ENCODE data around the gene KCNIP4.

The KCNIP4 gene

DNA sequence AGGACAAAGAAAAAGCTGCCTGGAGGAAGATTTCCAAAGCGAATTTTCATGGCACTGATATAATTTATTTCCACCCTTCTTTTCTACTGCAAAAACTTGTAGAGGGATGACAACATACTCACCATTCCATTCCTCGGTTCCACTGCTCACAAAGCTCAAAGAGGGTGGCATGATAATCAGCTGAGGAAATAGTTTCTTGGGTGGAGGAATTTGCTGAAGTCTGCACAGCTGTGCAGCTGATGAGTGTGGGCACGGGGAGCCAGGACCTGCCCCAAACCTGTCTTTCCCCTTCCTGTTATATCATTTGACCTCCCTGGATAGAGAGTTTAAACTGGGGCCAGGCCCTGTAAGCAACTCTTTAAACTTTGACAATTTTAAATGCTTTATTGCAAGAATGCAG, 1087.7 kb downstream of the KCNIP4 start:
- DNase-seq (ENCODE audit: low read depth in 1 of 2, low spot score in 1 of 2), result no peak
- Histone ChIP-seq H3K4me3 (replicated peaks; ENCODE audit: insufficient read depth, low read length) (no peak overlapping the region), H3K27ac (replicated peaks) (no peak overlapping the region), H3K27me3 (ENCODE audit: insufficient read depth, poor library complexity, severe bottlenecking) (no peaks in the 10 kb centered on the region)
- TF ChIP-seq, protein P1, sequence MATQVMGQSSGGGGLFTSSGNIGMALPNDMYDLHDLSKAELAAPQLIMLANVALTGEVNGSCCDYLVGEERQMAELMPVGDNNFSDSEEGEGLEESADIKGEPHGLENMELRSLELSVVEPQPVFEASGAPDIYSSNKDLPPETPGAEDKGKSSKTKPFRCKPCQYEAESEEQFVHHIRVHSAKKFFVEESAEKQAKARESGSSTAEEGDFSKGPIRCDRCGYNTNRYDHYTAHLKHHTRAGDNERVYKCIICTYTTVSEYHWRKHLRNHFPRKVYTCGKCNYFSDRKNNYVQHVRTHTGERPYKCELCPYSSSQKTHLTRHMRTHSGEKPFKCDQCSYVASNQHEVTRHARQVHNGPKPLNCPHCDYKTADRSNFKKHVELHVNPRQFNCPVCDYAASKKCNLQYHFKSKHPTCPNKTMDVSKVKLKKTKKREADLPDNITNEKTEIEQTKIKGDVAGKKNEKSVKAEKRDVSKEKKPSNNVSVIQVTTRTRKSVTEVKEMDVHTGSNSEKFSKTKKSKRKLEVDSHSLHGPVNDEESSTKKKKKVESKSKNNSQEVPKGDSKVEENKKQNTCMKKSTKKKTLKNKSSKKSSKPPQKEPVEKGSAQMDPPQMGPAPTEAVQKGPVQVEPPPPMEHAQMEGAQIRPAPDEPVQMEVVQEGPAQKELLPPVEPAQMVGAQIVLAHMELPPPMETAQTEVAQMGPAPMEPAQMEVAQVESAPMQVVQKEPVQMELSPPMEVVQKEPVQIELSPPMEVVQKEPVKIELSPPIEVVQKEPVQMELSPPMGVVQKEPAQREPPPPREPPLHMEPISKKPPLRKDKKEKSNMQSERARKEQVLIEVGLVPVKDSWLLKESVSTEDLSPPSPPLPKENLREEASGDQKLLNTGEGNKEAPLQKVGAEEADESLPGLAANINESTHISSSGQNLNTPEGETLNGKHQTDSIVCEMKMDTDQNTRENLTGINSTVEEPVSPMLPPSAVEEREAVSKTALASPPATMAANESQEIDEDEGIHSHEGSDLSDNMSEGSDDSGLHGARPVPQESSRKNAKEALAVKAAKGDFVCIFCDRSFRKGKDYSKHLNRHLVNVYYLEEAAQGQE (IDR thresholded peaks at IDR 0.05; ENCODE audit: insufficient replicate concordance, low read depth), result no peak
- no peak for TF ChIP-seq POLR2AphosphoS5 (IDR thresholded peaks at IDR 0.05; ENCODE audit: low read depth)

DNA sequence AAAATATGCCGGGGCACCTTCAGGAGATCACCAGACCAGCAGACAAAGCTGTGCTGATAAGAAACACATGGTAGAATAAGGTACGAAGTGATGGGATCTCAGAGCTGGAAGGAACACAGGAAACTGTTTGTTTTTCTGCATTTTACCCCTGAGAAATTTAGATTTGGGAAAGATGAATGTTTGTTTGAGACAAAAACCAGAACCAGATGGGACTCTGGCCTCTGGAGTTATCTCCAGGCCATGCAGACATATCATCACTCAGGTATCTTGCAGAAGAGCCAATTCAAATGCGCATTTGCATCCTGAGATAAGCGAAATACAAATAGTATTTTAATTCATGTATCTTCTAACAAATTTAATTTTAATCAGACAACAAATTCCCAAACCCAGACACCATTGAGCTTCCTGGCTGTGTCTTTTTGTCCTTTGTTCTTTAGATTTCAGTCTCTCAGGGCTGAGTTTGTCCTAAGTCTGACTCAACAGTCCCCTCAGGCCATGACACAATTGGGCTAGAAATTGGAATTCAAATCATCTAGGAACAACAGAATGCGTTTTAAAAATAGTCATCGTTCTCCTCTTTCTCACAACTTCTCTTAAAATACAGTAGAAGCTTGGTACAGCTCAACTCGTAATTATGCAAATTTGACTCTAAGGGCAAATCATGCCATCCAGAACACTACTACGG, 1089.3 kb downstream of the KCNIP4 start:
- DNase-seq (ENCODE audit: low read depth in 1 of 2, low spot score in 1 of 2), result no peak
- TF ChIP-seq POLR2AphosphoS5 (IDR thresholded peaks at IDR 0.05; ENCODE audit: low read depth) (no peak), SPI1 (IDR thresholded peaks at IDR 0.05; ENCODE audit: borderline replicate concordance, low read depth) (no peak), GABPA (IDR thresholded peaks at IDR 0.05; ENCODE audit: low read depth) (no peak)
- TF ChIP-seq, protein P1 (IDR thresholded peaks at IDR 0.05; ENCODE audit: insufficient replicate concordance, low read depth), result no peak
- TF ChIP-seq, protein P2, sequence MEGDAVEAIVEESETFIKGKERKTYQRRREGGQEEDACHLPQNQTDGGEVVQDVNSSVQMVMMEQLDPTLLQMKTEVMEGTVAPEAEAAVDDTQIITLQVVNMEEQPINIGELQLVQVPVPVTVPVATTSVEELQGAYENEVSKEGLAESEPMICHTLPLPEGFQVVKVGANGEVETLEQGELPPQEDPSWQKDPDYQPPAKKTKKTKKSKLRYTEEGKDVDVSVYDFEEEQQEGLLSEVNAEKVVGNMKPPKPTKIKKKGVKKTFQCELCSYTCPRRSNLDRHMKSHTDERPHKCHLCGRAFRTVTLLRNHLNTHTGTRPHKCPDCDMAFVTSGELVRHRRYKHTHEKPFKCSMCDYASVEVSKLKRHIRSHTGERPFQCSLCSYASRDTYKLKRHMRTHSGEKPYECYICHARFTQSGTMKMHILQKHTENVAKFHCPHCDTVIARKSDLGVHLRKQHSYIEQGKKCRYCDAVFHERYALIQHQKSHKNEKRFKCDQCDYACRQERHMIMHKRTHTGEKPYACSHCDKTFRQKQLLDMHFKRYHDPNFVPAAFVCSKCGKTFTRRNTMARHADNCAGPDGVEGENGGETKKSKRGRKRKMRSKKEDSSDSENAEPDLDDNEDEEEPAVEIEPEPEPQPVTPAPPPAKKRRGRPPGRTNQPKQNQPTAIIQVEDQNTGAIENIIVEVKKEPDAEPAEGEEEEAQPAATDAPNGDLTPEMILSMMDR (IDR thresholded peaks at IDR 0.05; ENCODE audit: insufficient read depth, low read length), result no peak
- Histone ChIP-seq H3K27me3 (ENCODE audit: insufficient read depth, poor library complexity, severe bottlenecking) (no peaks in the 10 kb centered on the region), H3K4me3 (replicated peaks; ENCODE audit: insufficient read depth, low read length) (no peak overlapping the region), H3K27ac (replicated peaks) (no peak overlapping the region)

DNA sequence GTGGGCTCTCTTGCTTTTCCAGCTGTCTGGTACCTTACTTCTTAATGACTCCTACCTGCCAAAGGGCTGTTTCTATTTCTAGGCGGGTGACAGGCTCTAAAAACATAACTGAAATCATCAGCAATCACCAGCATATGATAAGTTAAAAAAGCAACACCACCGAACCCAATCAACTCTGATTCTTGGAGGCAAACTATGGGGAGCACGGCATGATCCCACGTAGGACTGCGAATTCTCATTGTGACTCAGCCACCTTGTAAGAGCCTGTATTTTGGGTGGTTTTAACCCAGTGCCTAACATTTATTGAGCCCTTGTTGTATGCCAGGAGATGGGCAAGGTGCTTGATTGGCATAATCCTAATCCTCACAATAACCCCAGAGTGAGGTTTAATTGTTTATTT, 1091.5 kb downstream of the KCNIP4 start:
- TF ChIP-seq, protein P2 (IDR thresholded peaks at IDR 0.05; ENCODE audit: insufficient read depth, low read length), result no peak
- TF ChIP-seq SPI1 (IDR thresholded peaks at IDR 0.05; ENCODE audit: borderline replicate concordance, low read depth), result no peak
- TF ChIP-seq, protein P1 (IDR thresholded peaks at IDR 0.05; ENCODE audit: insufficient replicate concordance, low read depth), result no peak
- TF ChIP-seq POLR2AphosphoS5 (IDR thresholded peaks at IDR 0.05; ENCODE audit: low read depth), result no peak
- TF ChIP-seq GABPA (IDR thresholded peaks at IDR 0.05; ENCODE audit: low read depth), result no peak
- no peak overlapping the region for H3K4me3 ChIP-seq (replicated peaks; ENCODE audit: insufficient read depth, low read length)
- H3K27me3 ChIP-seq (ENCODE audit: insufficient read depth, poor library complexity, severe bottlenecking), result no peaks in the 10 kb centered on the region
- H3K27ac ChIP-seq (replicated peaks), result no peak overlapping the region
- no peak for DNase-seq (ENCODE audit: low read depth in 1 of 2, low spot score in 1 of 2)

All from HL-60 (cell line).